Effector CD4-positive, alpha-beta T cell (primary cell): ENCODE data around the gene TMPRSS6.

Experiments used
- DNase-seq: peaks from one replicate; pipeline ENCODE4 v3.0.0-alpha.2; 2020

Gene TMPRSS6

DNA sequence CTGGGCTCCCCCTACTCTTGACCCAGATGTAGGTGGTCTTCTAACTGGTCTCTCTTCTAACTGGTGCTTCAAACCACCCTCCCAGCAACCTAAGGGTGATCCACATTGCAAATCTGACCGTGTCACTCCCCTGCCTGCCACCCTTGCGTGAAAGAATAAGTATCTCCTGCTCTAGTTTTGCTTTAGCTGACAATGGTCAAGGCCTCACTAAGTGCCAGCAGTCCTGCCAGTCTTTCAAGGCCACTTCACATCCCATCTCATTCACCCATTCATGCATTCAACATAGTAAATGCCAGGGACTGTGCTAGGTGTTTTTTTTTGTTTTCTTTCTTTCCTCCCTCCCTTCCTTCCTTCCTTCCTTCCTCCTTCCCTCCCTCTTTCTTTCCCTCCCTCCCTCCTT lies 60.3 kb downstream of the TMPRSS6 start:
- DNase-seq: no peak

DNA sequence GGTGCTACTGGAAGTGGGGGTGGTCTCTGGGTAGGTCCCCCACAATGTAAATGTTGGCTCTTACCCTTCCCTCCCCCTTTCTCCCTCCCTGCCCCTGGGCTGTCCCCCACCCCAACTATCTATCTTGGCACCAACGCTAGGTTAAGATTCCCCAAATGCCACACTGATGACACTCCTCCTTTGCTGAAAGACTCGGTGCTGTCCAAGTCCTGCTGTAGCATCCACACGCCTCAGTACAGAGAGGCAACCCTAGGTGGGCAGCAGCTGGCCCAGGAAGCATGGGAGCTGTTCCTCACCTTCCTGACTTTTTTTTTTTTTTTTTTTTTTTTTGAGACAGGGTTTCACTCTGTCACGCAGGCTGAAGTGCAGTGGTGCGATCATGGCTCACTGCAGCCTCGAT lies 61.4 kb downstream of the TMPRSS6 start:
- no peak for DNase-seq

DNA sequence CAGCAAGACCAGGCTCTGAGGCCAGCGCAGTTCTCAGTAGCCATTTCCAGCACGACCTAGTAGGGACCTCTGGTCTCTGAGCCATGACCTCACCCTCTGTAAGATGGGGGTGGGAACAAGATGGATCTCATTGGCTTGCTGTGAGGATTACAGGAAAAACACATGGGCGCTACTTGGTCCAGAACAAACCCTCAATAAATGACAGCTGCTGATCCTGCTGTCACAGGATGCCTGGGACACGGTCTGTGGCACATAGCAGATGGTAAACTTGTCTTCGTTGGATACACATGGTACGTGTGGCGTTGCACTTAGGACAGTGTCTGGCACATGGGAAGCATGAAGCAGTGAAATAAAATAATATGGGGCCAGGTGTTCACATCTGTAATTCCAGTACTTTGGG lies 62.5 kb downstream of the TMPRSS6 start:
- DNase-seq: no peak

- no peak for DNase-seq
Observed at GRCh38 chr22:37046589-37046988, 62.9 kb downstream of the TMPRSS6 start.

GRCh38 chr22:37045958-37046357 lies 63.6 kb downstream of the TMPRSS6 start:
- no peak for DNase-seq

- no peak for DNase-seq
Observed at GRCh38 chr22:37044634-37045625, 64.6 kb downstream of the TMPRSS6 start.

- no peak for DNase-seq
Observed at GRCh38 chr22:37043828-37044538, 65.5 kb downstream of the TMPRSS6 start.

DNA sequence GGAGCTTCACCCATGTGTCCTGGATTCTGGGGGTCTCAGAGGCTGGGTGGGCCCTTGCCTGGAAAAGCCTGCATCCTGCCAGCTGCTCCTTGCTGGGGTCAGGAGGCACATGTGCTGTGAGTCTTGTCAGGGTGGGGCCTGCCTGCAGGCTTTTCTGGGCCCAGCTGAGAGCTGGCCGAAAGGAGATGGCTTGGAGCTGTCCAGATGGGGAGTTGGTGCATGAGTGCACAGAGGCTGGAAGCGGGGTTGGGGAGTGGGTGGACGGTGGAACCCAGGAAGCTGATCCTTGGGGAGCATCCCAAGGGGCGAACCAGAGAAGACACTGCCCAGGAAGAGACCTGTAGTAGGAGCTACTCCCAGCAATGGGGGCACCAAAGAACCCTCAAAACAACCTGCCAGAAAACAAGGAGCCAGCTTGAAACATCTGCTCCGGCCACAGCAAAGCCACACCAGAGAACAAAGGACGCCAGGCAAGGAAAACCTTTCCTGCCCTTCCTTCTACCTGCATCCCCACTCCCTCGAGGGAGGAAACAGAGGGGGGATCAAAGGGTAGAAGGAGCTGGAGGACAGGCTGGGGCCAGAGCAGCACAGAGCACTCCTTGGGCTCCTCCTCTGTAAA lies 66.2 kb downstream of the TMPRSS6 start:
- no peak for DNase-seq

DNA sequence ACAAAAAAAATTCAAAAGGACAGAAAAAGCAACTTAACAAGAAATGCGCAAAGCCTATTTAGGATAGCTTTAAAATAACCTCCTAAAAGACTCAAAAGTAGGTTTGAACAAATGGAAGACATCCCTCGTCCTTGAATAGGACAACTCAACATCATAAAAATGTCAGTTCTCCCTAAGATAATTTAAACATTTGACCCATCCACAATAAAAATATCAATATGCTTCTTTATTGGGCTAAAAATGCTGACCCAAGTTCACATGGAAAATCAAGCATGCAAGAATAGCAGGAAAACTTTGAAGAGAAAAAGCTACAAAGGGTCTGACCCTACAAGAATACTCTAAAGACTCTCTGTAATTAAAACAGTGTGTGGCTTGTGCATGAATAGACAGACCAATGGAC lies 70.0 kb downstream of the TMPRSS6 start:
- no peak for DNase-seq

- no peak for DNase-seq
Observed at GRCh38 chr22:37037669-37038068, 71.8 kb downstream of the TMPRSS6 start.

GRCh38 chr22:37036655-37037377 lies 72.7 kb downstream of the TMPRSS6 start:
- no peak for DNase-seq

DNA sequence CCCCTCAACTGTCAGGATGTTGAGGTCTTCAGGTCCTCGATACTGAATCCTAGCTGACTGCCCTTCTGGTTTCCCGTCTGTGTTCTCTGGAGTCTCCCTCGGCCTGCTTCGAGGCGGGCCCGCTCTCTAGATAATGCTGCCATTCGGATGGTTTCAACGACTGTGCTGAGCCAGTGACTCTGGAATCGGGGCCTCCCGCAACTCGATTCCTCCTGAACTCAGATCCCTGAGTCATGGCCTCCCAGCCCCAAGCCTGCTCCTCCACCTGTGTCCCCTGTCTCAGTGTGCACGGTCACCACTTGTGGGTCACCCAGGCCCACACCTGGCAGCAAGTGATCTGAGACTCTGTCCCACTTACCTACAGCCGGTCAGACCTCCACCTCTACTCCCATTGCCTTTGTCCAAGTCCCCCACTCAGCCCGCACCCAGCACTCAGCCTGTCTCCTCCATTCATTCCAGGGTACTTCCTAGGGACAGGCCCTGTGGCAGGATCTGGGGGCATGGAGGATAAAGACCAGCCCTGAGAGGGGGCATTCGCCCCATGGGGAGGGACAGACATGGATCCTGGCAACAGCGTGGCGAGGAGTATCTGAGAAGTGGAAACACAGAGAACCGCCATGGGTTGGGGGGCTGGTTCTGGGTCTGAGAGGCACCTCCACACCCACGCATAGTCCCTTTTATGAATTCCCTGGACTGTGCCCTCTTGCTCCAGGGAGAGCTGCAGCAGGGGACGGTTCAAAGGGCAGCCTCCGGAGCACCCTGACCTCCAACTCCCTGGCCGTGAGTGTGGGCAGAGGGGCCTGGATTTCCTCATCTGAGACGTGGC lies 75.7 kb downstream of the TMPRSS6 start:
- DNase-seq: no peak

DNA sequence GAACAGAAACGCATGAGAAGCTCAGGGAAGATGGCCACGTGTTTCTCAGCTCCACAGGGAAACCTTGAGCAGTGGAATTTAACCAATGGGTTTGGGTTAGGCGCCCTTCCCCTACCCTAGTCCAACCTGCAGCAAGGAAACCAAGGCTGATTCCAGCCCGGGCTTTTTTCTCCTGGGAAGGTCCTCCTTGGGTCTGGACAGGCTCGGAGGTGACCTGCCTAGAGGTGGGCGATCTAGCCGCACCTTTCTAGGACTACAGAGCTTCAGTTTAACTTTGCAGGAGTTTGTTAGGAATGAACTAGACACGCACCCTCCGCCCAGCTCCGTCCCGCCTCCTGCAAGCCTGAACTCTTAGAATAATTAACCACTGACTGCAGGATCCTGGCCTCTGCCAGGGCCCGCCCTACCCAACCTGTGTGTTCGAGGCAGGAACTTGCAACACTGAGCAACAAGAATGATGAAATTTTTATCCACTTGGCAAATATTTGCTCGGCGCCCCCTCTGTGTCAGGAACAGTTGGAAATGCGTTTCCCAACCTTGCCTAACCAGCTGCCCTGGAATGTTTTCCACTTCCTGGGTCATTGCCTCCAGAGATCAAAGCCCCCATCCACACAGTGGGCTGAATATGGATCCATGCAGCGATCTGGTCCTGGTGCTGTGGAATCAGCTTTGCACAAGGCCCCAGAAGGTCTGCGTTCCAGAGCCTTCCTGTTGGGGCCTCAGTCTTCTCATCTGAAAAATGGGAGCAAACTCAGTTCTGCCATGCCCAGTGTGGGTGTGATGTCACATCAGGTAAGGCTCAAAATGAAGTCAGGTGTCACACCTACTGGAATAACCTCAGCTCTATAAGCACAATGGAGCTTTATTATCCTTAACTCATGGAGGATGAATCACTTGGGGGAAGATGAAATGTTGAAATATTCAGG lies 76.7 kb downstream of the TMPRSS6 start:
- DNase-seq: no peak

DNA sequence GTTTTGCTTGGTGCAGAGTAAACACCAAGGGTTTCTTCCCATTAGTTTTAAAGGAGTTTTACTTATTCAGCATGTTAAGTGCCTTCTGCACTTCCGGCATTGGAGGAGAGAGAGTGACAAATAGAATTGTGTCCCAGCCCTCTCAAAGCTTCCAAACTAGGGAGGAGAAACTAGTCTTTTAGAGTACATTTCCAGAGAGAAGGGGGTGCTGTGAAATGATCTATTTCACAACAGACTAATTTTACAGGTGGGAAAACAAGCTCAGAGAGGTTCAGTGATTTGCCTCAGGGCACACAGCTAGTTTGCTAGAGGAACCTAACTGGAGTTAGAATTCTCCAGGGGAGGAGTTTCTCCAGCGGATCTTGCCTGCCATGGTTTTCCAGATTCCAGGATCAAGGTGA lies 77.4 kb downstream of the TMPRSS6 start:
- DNase-seq: no peak

DNA sequence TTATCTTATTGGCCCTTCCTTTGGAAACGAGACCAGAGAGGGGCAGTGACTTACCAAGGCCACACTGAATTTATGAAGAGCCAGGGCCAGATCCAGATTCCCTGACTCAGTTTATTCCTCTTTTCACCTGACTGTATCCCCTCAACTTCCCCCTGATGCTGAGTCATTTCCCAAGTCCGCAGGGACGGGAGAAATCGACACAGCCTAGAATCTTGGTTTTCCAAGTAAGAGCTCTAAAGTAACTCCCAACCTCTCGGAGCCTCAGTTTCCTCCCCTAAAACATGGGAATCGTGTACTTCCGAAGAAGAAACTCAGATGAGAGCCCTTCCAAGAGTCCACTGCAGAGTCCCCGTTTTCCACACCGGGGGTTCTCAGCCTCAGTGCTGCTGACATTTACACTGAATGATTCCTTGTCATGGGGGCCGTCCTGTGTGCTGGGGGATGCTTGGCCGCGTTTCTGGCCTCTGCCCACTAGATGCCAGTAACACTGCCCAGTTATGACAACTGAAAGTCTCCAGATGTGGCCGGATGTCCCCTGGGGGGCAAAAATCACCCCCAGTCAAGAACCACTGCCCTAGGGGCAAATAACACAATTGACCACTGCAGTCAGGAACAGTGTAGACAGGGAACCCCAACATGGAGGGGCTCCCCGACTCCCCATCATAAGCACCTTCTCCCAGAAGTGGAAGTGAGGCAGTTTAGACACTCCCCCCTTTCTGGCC lies 78.8 kb downstream of the TMPRSS6 start:
- DNase-seq: no peak

- no peak for DNase-seq
Observed at GRCh38 chr22:37028692-37029674, 80.5 kb downstream of the TMPRSS6 start.

- DNase-seq: no peak
Observed at GRCh38 chr22:37027556-37027955, 82.0 kb downstream of the TMPRSS6 start.

DNA sequence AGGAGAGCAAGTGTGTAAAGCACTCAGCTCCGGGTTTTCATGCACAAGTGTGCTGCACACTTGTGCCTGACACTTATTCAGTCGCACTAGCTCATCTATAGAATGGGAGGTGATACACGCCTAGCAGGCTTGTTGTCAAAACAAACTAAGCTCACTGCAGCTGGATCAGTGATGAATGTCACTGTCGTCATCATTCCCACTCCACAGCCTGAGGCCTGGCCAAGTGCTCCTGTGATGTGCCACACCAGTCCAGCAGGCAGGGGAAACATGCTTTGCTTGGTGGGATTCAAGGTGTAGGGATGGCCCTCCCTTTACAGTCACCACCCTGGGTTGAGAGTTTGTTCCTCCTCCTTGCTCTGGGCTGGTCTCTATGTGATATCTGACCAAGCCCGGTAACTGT lies 83.2 kb downstream of the TMPRSS6 start:
- no peak for DNase-seq
